ENCODE data around the gene CLIC5.
A peak's percentile ranks its signal among the peaks of the same experiment; 100 is the strongest.

CLIC5 gene

DNA sequence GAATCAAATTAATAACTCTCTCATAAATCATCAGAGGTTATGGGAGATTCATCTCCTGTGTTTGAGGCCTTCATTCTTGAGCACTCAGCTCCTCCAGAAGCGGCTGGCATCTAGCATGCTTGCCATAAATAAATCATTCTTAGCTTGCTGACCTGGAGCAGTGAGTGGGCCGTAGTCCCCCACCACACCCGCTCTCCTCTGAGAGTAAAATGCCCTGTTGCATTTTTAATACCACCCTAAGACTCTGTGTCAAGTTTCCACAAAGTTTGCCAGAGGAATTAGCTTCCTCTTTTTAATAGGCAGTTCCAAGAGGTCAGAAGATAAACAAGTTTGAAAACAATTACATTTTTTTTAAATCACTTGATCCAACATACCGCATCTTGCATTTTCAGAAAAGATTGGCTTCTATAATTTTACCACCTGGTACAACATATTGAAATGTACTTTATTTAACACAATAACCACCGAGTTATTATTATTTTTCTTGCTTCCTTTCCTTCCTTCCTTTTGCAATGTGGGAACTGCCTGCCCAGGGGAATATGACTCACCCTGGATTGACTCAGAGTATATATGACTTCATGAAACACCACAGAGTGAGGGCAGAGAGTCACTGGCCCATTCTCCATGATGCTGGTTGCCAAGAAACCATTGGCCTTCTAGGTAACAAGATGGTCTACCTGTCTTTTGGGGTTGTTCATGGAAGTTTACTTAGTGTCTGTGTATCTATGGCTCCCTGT, 29.4 kb upstream of the CLIC5 start:
- H3K27ac ChIP-seq (replicated peaks): no peak overlapping the region
- no peak overlapping the region for H3K4me3 ChIP-seq (replicated peaks; ENCODE audit: insufficient read depth, low read length)
- no peaks in the 10 kb centered on the region for H3K27me3 ChIP-seq (ENCODE audit: insufficient read depth, poor library complexity, severe bottlenecking)
- DNase-seq (ENCODE audit: low read depth in 1 of 2, low spot score in 1 of 2): no peak
- TF ChIP-seq POLR2AphosphoS5 (IDR thresholded peaks at IDR 0.05; ENCODE audit: low read depth) (no peak), SPI1 (IDR thresholded peaks at IDR 0.05; ENCODE audit: borderline replicate concordance, low read depth) (no peak), GABPA (IDR thresholded peaks at IDR 0.05; ENCODE audit: low read depth) (no peak)
- TF ChIP-seq, protein P1, sequence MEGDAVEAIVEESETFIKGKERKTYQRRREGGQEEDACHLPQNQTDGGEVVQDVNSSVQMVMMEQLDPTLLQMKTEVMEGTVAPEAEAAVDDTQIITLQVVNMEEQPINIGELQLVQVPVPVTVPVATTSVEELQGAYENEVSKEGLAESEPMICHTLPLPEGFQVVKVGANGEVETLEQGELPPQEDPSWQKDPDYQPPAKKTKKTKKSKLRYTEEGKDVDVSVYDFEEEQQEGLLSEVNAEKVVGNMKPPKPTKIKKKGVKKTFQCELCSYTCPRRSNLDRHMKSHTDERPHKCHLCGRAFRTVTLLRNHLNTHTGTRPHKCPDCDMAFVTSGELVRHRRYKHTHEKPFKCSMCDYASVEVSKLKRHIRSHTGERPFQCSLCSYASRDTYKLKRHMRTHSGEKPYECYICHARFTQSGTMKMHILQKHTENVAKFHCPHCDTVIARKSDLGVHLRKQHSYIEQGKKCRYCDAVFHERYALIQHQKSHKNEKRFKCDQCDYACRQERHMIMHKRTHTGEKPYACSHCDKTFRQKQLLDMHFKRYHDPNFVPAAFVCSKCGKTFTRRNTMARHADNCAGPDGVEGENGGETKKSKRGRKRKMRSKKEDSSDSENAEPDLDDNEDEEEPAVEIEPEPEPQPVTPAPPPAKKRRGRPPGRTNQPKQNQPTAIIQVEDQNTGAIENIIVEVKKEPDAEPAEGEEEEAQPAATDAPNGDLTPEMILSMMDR (IDR thresholded peaks at IDR 0.05; ENCODE audit: insufficient read depth, low read length): no peak
- TF ChIP-seq, protein P2, sequence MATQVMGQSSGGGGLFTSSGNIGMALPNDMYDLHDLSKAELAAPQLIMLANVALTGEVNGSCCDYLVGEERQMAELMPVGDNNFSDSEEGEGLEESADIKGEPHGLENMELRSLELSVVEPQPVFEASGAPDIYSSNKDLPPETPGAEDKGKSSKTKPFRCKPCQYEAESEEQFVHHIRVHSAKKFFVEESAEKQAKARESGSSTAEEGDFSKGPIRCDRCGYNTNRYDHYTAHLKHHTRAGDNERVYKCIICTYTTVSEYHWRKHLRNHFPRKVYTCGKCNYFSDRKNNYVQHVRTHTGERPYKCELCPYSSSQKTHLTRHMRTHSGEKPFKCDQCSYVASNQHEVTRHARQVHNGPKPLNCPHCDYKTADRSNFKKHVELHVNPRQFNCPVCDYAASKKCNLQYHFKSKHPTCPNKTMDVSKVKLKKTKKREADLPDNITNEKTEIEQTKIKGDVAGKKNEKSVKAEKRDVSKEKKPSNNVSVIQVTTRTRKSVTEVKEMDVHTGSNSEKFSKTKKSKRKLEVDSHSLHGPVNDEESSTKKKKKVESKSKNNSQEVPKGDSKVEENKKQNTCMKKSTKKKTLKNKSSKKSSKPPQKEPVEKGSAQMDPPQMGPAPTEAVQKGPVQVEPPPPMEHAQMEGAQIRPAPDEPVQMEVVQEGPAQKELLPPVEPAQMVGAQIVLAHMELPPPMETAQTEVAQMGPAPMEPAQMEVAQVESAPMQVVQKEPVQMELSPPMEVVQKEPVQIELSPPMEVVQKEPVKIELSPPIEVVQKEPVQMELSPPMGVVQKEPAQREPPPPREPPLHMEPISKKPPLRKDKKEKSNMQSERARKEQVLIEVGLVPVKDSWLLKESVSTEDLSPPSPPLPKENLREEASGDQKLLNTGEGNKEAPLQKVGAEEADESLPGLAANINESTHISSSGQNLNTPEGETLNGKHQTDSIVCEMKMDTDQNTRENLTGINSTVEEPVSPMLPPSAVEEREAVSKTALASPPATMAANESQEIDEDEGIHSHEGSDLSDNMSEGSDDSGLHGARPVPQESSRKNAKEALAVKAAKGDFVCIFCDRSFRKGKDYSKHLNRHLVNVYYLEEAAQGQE (IDR thresholded peaks at IDR 0.05; ENCODE audit: insufficient replicate concordance, low read depth): no peak

DNA sequence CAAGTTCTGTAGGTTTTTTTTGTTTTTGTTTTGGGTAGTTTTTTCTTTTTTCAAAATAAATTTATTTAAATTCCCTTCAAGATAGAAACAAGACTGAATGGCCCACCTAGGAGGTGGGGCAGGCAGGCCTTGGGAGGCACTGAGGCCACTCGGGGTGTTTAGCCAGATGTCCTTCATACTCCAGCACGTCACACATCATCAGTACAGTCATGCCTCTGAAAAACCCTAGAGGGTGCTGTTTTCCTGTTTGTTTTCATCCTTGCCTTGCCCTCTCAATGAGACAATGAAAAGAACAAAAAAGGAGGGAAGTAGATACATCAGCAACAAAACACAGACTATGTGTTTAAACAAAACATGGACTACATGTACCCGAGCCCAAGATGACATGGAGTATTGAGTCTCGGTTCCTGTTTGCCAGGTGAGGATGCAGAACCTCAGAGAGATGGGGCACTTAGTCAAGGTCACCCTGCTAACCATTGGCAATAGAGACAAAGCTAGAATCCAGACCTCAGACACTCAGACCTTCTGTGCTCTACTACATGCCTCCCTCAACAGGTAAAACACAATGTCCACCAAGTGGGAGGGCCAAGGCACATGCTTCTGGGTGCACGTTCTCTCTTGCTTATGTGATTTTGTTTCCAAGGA, 26.8 kb upstream of the CLIC5 start:
- no peak for TF ChIP-seq POLR2AphosphoS5 (IDR thresholded peaks at IDR 0.05; ENCODE audit: low read depth)
- no peak for TF ChIP-seq SPI1 (IDR thresholded peaks at IDR 0.05; ENCODE audit: borderline replicate concordance, low read depth)
- TF ChIP-seq, protein P1 (IDR thresholded peaks at IDR 0.05; ENCODE audit: insufficient read depth, low read length): peak; percentile 62
- H3K27ac ChIP-seq (replicated peaks): no peak overlapping the region
- DNase-seq (ENCODE audit: low read depth in 1 of 2, low spot score in 1 of 2): peak; percentile 3 to 34

DNA sequence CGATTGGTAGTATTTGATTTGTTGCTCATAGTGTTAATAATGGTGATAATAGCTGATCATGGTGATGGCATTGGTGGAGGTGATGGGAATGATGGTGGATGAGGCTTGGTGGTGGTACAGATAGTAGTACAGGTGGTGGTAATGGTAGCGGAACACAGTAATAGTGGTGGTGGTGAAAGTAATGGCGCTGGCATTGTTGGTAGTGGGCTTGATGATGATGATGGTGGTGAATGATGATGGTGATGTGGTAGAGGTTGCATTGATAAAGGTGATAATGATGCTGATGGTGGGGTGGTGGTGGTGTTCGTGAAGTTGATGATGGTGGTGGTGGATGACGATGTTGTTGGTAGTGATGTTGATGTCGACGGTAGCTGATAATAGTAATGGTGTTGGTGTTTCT, 24.6 kb upstream of the CLIC5 start:
- Histone ChIP-seq H3K4me3 (replicated peaks; ENCODE audit: insufficient read depth, low read length) (no peak overlapping the region), H3K27me3 (ENCODE audit: insufficient read depth, poor library complexity, severe bottlenecking) (no peaks in the 10 kb centered on the region), H3K27ac (replicated peaks) (no peak overlapping the region)
- TF ChIP-seq GABPA (IDR thresholded peaks at IDR 0.05; ENCODE audit: low read depth): no peak
- TF ChIP-seq, protein P2 (IDR thresholded peaks at IDR 0.05; ENCODE audit: insufficient replicate concordance, low read depth): no peak
- TF ChIP-seq, protein P1 (IDR thresholded peaks at IDR 0.05; ENCODE audit: insufficient read depth, low read length): no peak
- TF ChIP-seq POLR2AphosphoS5 (IDR thresholded peaks at IDR 0.05; ENCODE audit: low read depth): no peak
- TF ChIP-seq SPI1 (IDR thresholded peaks at IDR 0.05; ENCODE audit: borderline replicate concordance, low read depth): no peak
- no peak for DNase-seq (ENCODE audit: low read depth in 1 of 2, low spot score in 1 of 2)

More for the DNA sequence above, 26.8 kb upstream of the CLIC5 start:
- Histone ChIP-seq H3K4me3 (replicated peaks; ENCODE audit: insufficient read depth, low read length) (no peak overlapping the region), H3K27me3 (ENCODE audit: insufficient read depth, poor library complexity, severe bottlenecking) (no peaks in the 10 kb centered on the region)

All from HL-60 (cell line).